HUES6 (cell line): Measurements from ENCODE around the gene TXNDC5.
"Not testable (repeated sequence)": the region's sequence is repeated elsewhere in the genome, so short reads cannot be mapped to it uniquely, and the experiment has no call there.

Experiments
- H3K27ac ChIP-seq: 2 replicates; pipeline ENCODE4 v1.7.0; 2013; ENCODE audit warnings: low read depth, mild to moderate bottlenecking, low read length, inconsistent platforms
- H3K27me3 ChIP-seq: 2 replicates; pipeline ENCODE4 v1.6.1; 2013; ENCODE audit warnings: low read length; ENCODE audit not compliant: control insufficient read depth, insufficient read depth
- H3K36me3 ChIP-seq: 2 replicates; pipeline ENCODE4 v1.6.1; 2013; ENCODE audit warnings: low read length; ENCODE audit not compliant: control insufficient read depth, insufficient read depth
- H3K4me1 ChIP-seq: 2 replicates; pipeline ENCODE4 v1.6.1; 2013; ENCODE audit warnings: low read length; ENCODE audit not compliant: control insufficient read depth, insufficient read depth
- H3K4me3 ChIP-seq: 2 replicates; pipeline ENCODE4 v1.5.1; 2013; ENCODE audit warnings: low read depth, low read length
- H3K9ac ChIP-seq: one replicate; pipeline ENCODE4 v1.6.1; 2013; ENCODE audit warnings: mild to moderate bottlenecking, low read length
- H3K9me3 ChIP-seq: 2 replicates; pipeline ENCODE4 v1.6.1; 2013; ENCODE audit warnings: low read depth, low read length; ENCODE audit not compliant: control insufficient read depth, insufficient read depth

The TXNDC5 gene

DNA sequence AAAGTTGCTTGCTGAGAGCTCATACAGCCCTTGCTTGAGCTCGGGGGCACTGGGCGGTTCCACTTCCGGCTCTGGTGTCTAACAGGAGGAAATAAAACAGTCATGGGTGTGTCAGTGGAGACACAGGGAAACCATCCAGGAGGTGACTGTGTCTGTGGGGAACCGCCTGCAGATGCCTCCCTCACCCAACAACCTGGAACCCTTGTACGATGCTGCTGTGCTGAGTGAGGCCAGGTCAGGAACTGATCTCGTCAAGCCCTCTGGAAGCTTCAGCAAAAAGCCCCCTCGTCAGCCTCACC is 15.5 kb downstream of the TXNDC5 start:
- Histone ChIP-seq H3K9me3 (no peaks in the 10 kb centered on the region), H3K27me3 (no peaks in the 10 kb centered on the region), H3K36me3 (peaks cover 100% of the 10 kb centered on the region), H3K4me3 (no peak overlapping the region), H3K9ac (no peak overlapping the region), H3K4me1 (no peaks in the 10 kb centered on the region), H3K27ac (no peak overlapping the region)

DNA sequence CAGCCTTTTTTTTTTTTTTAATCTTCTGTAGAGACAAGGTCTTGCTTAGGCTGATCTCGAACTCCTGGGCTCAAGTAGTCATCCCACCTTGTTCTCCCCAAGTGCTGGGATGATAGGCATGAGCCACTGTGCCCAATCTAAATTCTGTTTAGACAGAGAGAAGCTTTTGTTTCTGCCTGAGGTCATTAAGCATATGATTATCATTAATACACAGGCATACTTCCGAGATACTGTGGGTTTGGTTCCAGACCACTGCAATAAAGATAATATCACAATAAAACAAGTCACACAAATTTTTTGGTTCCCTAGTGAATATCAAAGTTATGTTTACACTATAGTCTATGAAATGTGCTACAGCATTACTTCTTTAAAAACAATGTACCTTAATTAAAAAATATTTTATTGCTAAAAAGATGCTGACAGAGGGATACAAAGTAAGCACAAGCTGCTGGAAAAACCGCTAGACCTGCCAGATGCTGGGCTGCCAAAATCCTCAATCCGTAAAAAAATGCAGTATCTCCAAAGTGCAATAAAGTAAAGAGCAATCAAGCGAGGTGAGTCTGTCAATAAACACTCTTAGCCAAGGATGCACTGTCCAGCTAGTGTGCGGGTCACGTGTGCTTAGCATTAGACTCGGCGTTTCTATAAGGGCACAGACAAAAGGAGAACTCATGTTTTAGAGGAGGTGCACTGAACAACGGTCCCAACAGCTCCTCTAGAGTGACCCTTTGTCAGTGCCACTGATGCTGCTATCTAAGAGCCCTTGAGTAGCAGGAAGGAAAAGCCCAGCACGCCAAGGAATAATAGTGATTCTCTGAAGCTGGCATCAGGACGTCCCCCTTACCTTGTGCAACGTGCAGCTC is 16.1 kb downstream of the TXNDC5 start:
- Histone ChIP-seq H3K4me1 (no peaks in the 10 kb centered on the region), H3K9me3 (no peaks in the 10 kb centered on the region), H3K9ac (no peak overlapping the region), H3K27ac (no peak overlapping the region), H3K36me3 (peaks cover 100% of the 10 kb centered on the region), H3K4me3 (no peak overlapping the region), H3K27me3 (no peaks in the 10 kb centered on the region)

DNA sequence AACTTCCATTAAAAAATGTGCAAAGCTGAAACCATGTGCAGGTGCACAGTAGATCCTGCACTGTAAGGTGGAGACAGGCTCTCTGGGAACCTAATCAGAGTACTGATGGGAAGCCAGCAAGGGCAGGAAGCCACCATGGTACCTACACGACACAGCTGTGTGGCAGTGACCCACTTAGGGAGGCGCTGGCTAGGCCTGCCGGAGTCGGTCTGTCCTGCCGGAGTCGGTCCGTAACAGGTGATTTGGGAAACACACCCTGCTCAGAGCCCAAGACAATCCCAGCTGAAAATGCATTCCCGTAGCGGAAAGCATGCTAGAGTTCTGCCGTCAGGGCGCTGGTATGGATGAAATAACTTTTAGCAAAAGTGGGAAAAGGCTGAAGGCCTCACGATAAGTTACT is 17.2 kb downstream of the TXNDC5 start:
- H3K36me3 ChIP-seq, result peaks cover 100% of the 10 kb centered on the region
- no peaks in the 10 kb centered on the region for H3K9me3 ChIP-seq
- no peak overlapping the region for H3K27ac ChIP-seq
- H3K4me3 ChIP-seq, result no peak overlapping the region
- no peaks in the 10 kb centered on the region for H3K4me1 ChIP-seq
- no peaks in the 10 kb centered on the region for H3K27me3 ChIP-seq
- no peak overlapping the region for H3K9ac ChIP-seq

DNA sequence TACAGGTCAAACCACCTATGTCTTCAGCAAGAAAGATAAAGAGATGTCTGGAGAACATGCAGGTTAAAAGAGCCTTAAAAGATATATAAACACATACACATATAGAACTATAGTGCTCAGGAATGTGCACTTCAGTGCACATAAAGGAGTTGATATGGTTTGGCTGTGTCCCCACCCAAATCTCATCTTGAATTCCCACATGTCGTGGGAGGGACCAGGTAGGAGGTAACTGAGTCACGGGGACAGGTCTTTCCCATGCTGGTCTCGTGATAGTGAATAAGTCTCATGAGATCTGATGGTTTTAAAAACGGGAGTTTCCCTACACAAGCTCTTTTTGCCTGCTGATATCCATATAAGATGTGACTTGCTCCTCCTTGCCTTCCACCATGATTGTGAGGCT is 18.2 kb downstream of the TXNDC5 start:
- H3K9me3 ChIP-seq, H3K9ac ChIP-seq, H3K27ac ChIP-seq, H3K4me3 ChIP-seq, H3K4me1 ChIP-seq, H3K27me3 ChIP-seq: not testable (repeated sequence)
- peaks cover 100% of the 10 kb centered on the region for H3K36me3 ChIP-seq

DNA sequence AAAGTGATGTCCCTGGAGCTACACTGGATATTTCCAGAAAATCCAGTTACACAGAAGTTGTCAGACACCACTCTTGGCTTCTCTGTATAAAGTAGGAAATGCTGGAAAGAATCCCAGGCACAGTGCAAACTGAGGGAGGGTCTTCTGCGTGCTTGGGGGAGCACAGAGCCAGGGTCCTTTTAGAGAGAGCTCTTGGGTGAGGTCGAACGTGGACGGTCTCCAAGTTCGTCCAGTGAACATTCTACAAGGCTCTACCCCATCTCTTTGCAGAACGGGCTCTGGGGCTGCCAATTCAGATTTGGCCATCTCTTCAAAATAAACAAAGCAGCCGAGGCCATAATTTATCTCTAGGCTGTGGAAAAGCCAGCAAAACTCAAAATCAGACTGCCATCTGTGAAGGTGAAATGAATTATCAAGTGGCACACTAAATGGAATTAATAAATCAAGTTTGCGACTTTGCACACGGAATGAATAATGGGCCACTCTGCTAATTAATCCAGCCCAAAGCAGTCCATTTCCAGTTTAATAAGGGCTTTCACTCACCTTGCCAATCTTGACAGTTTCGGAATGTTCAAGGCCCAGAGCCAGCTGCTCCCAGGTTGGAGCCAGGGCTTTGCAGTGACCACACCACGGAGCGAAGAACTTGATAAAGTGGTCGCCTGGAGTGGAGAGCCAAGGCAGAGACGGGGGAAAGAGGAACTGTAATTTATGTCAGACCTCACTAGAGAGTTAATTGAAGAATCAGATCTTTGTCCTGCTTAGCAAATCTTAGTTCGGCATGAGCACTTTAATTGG is 19.3 kb downstream of the TXNDC5 start:
- Histone ChIP-seq H3K9ac (no peak overlapping the region), H3K36me3 (peaks cover 100% of the 10 kb centered on the region), H3K4me1 (no peaks in the 10 kb centered on the region), H3K4me3 (no peak overlapping the region), H3K27ac (no peak overlapping the region), H3K9me3 (no peaks in the 10 kb centered on the region), H3K27me3 (no peaks in the 10 kb centered on the region)

DNA sequence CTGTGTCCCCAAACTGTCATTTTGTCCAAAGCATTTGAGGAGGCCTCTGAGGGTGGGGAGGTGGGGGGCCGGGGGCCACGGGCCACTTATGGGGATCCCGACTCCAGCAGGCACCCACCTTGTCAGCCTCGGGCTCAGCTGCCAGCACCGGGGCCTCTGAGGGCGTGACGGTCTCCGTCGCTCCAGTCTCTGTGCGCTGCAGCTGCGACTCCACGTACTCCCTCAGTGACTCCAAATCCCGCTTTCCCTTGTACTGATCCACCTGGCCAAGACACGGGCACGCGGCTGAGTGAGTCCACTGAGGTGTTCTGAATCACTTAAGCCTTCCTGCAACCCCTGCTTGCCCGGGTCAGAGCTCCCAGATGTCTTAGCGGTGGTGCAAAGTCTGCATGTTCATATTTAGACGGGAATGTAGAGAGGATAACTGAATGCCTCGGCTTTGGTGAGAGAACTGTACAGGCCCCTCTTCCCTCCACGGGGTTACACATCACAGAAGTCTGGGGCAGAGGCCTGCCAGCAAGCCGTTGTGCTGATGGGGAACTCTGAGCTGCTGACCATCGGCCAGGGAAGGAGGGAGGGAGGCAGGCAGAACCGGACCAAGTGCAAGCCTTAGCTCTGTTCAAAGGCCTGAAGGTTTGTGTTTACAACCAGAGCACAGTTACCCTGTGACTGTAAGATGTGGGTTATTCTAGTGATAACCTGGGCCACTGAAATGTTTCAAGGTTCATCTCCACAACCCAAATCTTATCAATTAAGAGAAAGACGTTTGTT is 21.8 kb downstream of the TXNDC5 start:
- H3K27ac ChIP-seq, result no peak overlapping the region
- H3K4me3 ChIP-seq, result no peak overlapping the region
- no peaks in the 10 kb centered on the region for H3K9me3 ChIP-seq
- no peak overlapping the region for H3K9ac ChIP-seq
- peaks cover 100% of the 10 kb centered on the region for H3K36me3 ChIP-seq
- no peaks in the 10 kb centered on the region for H3K4me1 ChIP-seq
- no peaks in the 10 kb centered on the region for H3K27me3 ChIP-seq

DNA sequence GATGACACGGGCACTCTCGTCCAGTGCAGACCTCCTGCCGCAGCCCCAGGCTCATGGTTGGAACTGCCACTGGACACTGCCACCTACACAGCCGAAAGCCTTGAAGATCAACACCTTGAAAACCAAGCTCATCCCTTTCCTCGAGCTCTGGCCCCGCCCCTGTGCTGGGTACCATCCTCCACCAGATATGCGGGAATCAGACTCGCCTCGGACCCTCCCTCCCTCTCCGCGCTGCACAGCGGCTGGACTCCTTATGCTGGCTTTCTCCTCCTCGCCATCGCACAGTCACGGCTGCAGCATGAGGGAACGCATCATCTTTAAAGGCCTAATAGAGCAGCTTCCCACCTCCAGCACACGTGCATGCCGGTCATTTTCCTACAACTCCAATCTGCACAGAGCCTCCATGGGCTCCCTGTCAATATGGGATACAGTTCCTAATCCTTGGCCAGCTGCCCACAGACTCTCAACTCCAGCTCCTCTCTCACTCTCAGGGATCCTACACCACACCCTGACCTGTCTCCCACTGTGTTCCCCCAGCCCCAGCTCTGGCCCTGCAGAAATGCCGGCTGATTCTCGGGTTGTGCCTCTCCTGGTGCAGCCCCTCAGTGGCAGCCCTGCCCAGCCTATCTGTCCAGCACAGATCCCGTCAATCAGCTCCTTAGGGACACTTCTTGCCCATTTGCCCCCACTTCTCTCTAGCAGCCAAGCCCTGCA is 23.2 kb downstream of the TXNDC5 start:
- Histone ChIP-seq H3K9me3 (no peaks in the 10 kb centered on the region), H3K4me3 (no peak overlapping the region), H3K9ac (no peak overlapping the region), H3K27ac (no peak overlapping the region), H3K27me3 (no peaks in the 10 kb centered on the region), H3K4me1 (no peaks in the 10 kb centered on the region), H3K36me3 (peaks cover 100% of the 10 kb centered on the region)

DNA sequence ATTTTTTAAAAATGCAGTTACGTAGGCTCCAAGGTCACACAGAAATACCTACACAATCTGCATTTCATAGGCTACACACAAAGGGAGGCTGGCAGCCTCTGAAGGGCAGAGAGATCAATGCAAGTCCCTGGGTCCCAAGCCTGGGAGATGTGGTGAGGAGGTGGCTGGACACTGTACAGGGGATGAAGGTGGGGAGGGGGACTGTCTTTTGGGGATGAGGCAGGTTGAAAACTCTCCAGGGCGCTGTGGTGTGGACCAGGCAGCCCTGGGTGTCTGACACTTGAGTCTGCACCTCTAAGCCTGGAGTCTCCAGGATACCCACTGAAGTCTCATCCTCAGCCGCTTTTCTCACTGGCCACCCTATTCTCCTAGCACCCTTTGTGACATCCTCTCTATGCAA is 24.5 kb downstream of the TXNDC5 start:
- Histone ChIP-seq H3K4me1 (no peaks in the 10 kb centered on the region), H3K27ac (no peak overlapping the region), H3K9ac (no peak overlapping the region), H3K27me3 (no peaks in the 10 kb centered on the region), H3K4me3 (no peak overlapping the region), H3K36me3 (peaks cover 98% of the 10 kb centered on the region), H3K9me3 (no peaks in the 10 kb centered on the region)

DNA sequence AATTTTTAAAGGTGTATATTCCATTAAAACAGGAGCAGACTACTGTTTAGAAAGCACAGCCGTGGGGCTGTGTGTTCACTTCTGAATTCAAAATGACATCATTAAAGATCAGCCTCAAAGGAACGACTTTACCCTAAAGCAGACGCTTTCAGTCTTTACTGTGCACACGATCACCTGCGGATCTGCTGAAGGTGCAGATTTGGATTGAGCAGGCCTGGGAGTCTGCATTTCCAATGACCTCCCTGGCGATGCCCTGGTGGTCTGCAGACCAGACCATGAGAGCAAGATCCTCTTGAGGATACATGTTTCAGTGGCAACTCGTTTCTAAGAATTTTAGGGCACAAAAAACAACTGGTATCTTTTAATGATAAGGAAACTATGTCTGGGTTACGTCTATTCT is 27.2 kb downstream of the TXNDC5 start:
- no peaks in the 10 kb centered on the region for H3K27me3 ChIP-seq
- H3K4me1 ChIP-seq, result no peaks in the 10 kb centered on the region
- H3K9ac ChIP-seq, result no peak overlapping the region
- no peaks in the 10 kb centered on the region for H3K9me3 ChIP-seq
- H3K27ac ChIP-seq, result no peak overlapping the region
- H3K36me3 ChIP-seq, result peaks cover 80% of the 10 kb centered on the region
- no peak overlapping the region for H3K4me3 ChIP-seq

DNA sequence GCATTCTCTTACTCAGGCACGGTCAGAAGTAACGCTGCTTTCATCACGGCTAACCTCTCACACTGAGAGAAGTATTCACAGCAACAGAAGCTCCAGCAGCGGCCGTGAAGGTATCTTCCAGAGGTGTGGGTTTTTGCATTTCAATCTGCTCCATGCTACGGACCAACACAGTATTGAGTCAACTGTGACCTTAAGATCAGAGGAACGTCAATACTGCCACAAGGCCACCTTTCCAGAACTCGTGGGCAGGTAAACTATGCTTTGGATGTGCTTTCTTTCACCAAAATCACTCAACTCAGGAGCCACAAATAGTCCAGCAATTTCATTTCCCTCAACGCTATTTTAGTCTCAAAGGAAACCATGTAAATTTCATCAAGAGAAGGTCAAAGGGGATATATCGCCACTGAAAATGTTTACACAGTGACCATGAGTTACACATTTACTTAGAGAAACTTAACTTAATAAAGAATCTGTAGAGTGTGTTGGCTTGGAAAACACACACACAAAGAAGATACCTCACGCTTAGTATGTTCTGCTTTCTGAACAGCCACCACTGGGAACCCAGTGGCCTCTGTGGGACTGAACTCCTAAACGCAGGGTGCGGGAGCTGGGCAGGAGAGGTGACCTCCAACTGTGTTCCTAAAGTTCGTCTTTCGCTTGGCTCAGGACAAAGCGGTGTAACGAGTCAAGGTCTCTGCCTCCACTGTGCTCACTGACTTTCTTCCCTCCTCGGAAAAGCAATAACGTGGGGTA is 27.9 kb downstream of the TXNDC5 start:
- Histone ChIP-seq H3K9ac (no peak overlapping the region), H3K27me3 (no peaks in the 10 kb centered on the region), H3K36me3 (peaks cover 73% of the 10 kb centered on the region), H3K4me1 (no peaks in the 10 kb centered on the region), H3K4me3 (no peak overlapping the region), H3K27ac (no peak overlapping the region), H3K9me3 (no peaks in the 10 kb centered on the region)
